ENCODE results near the gene CTNNA1. TPM values are rescaled to one million over a fixed set of nuclear protein-coding genes. Genes with fewer than 3 reads are reported as not detected.
A peak's percentile ranks its signal among the peaks of the same experiment; 100 is the strongest.
"Not testable (repeated sequence)": the region's sequence is repeated elsewhere in the genome, so short reads cannot be mapped to it uniquely, and the experiment has no call there.

CTNNA1 gene
- total RNA-seq, 1 experiment from 2014 or later, result 1.9 TPM

GRCh38 chr5:138760448-138761110, 7.4 kb downstream of the CTNNA1 start:
- DNase-seq, result peak; percentile 31
- ATAC-seq, result peak; percentile 22; the same call in 1 of the 2 replicates
- TF ChIP-seq EZH2 (IDR thresholded peaks at IDR 0.05; ENCODE audit: low read length, unreplicated experiment) (no peak), EZH2phosphoT487 (IDR thresholded peaks at IDR 0.05; ENCODE audit: borderline replicate concordance, low read length) (no peak)
- TF ChIP-seq, protein P1, sequence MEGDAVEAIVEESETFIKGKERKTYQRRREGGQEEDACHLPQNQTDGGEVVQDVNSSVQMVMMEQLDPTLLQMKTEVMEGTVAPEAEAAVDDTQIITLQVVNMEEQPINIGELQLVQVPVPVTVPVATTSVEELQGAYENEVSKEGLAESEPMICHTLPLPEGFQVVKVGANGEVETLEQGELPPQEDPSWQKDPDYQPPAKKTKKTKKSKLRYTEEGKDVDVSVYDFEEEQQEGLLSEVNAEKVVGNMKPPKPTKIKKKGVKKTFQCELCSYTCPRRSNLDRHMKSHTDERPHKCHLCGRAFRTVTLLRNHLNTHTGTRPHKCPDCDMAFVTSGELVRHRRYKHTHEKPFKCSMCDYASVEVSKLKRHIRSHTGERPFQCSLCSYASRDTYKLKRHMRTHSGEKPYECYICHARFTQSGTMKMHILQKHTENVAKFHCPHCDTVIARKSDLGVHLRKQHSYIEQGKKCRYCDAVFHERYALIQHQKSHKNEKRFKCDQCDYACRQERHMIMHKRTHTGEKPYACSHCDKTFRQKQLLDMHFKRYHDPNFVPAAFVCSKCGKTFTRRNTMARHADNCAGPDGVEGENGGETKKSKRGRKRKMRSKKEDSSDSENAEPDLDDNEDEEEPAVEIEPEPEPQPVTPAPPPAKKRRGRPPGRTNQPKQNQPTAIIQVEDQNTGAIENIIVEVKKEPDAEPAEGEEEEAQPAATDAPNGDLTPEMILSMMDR (conservative IDR thresholded peaks at IDR 0.05; ENCODE audit: low read depth, low read length), result no peak

DNA sequence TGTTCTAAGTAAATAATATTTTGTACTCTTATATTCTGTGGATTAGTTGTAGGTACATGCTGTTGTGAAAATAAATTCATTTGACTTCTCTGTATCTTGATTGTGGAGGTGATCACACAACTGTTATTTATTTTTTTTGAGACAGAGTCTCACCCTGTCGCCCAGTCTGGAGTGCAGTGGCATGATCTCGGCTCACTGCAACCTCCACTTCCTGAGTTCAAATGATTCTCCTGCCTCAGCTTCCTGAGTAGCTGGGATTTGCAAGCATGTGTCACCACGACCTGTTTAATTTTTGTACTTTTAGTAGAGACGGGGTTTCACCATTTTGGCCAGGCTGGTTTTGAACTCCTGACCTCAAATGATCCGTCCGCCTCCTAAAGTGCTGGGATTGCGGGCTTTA, 7.9 kb downstream of the CTNNA1 start:
- DNase-seq; H3K4me2 ChIP-seq (ENCODE audit: low read length); H3K27me3 ChIP-seq (ENCODE audit: low read length); intact Hi-C loops (cut with micrococcal nuclease); H3K4me1 ChIP-seq (ENCODE audit: insufficient read depth, low read length); CTCF ChIA-PET; H3K4me3 ChIP-seq (ENCODE audit: low read length); H3F3A ChIP-seq (ENCODE audit: low read length, unreplicated experiment); H3K9me2 ChIP-seq (replicated peaks; ENCODE audit: low read length); H3K9ac ChIP-seq (ENCODE audit: low read length); H3K9me3 ChIP-seq (ENCODE audit: low read length); BruUV-seq (replicated peaks); H2AFZ ChIP-seq (ENCODE audit: low read length); H3K27ac ChIP-seq (ENCODE audit: low read length); ATAC-seq: not testable (repeated sequence)
- POLR2A ChIA-PET (ENCODE audit: unreplicated experiment), result interaction anchor here (0.6 kb wide), 1 partner anchor 437 kb away, joined by 3 read pairs; the partner anchor contains the start of gene SIL1
- Histone ChIP-seq H4K20me1 (ENCODE audit: low read length) (peaks cover 35% of the 10 kb centered on the region), H3K36me3 (ENCODE audit: low read depth, low read length) (peaks cover 14% of the 10 kb centered on the region), H3K79me2 (ENCODE audit: low read length) (peaks cover 90% of the 10 kb centered on the region)

More at GRCh38 chr5:138760448-138761110, 7.4 kb downstream of the CTNNA1 start:
- BruUV-seq (replicated peaks), result no TSS peak
- Histone ChIP-seq H3K27me3 (ENCODE audit: low read length) (no peaks in the 10 kb centered on the region), H3K4me1 (ENCODE audit: insufficient read depth, low read length) (peaks cover 7% of the 10 kb centered on the region), H3K4me2 (ENCODE audit: low read length) (no peak overlapping the region), H3K9me3 (ENCODE audit: low read length) (no peaks in the 10 kb centered on the region), H2AFZ (ENCODE audit: low read length) (no peak overlapping the region), H3F3A (ENCODE audit: low read length, unreplicated experiment) (no peaks in the 10 kb centered on the region), H4K20me1 (ENCODE audit: low read length) (peaks cover 38% of the 10 kb centered on the region), H3K36me3 (ENCODE audit: low read depth, low read length) (peaks cover 14% of the 10 kb centered on the region), H3K9ac (ENCODE audit: low read length) (no peak overlapping the region), H3K9me2 (replicated peaks; ENCODE audit: low read length) (no peaks in the 10 kb centered on the region), H3K27ac (ENCODE audit: low read length) (no peak overlapping the region), H3K79me2 (ENCODE audit: low read length) (peaks cover 95% of the 10 kb centered on the region), H3K4me3 (ENCODE audit: low read length) (no peak overlapping the region)
- intact Hi-C loops (cut with micrococcal nuclease), result no loop called here
- ChIA-PET POLR2A (ENCODE audit: unreplicated experiment) (interaction anchor here (0.6 kb wide), 1 partner anchor 438 kb away, joined by 3 read pairs; the partner anchor contains the start of gene SIL1), CTCF (no interaction called here)

DNA sequence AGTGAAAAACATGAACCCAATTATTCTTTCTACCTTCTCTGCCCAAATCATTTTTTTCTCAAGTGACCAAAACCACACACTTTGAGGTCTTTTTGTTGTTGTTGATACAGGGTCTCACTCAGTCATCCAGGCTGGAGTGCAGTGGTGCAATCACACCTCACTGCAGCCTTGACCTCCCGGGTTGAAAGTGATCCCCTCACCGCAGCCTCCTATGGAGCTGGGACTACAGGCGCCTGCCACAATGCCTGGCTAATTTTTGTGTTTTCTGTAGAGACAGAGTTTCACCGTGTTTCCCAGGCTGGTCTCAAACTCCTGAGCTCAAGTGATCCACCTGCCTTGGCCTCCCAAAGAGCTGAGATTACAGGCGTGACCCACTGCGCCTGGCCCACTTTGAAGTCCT, 8.4 kb downstream of the CTNNA1 start:
- H4K20me1 ChIP-seq (ENCODE audit: low read length), result peaks cover 30% of the 10 kb centered on the region
- H3K9me3 ChIP-seq (ENCODE audit: low read length); H2AFZ ChIP-seq (ENCODE audit: low read length); H3K9me2 ChIP-seq (replicated peaks; ENCODE audit: low read length); POLR2A ChIA-PET (ENCODE audit: unreplicated experiment); H3K27ac ChIP-seq (ENCODE audit: low read length); CTCF ChIA-PET; H3K4me2 ChIP-seq (ENCODE audit: low read length); H3F3A ChIP-seq (ENCODE audit: low read length, unreplicated experiment); intact Hi-C loops (cut with micrococcal nuclease); H3K27me3 ChIP-seq (ENCODE audit: low read length); DNase-seq; H3K9ac ChIP-seq (ENCODE audit: low read length); H3K4me3 ChIP-seq (ENCODE audit: low read length); BruUV-seq (replicated peaks); ATAC-seq; H3K4me1 ChIP-seq (ENCODE audit: insufficient read depth, low read length): not testable (repeated sequence)
- peaks cover 14% of the 10 kb centered on the region for H3K36me3 ChIP-seq (ENCODE audit: low read depth, low read length)
- peaks cover 84% of the 10 kb centered on the region for H3K79me2 ChIP-seq (ENCODE audit: low read length)

Measured in PC-3 (cell line).